Astrocyte (in vitro differentiated cells and primary cell): Measurements from ENCODE around the gene E2F1. TPM values are rescaled to one million over a fixed set of nuclear protein-coding genes. Genes with fewer than 3 reads are reported as not detected.

Experiments
- DNase-seq: peaks from one replicate; pipeline ENCODE4 v3.0.0-alpha.2; 2010; ENCODE audit warnings: low read depth
- FAIRE-seq: peaks from 2 replicates; lab custom pipeline; 2011; peaks lifted over from hg19 to GRCh38; lab: Jason Lieb, UNC
- H2AFZ ChIP-seq: 2 replicates; pipeline ENCODE4 v1.6.0; 2012; ENCODE audit warnings: low read depth, low read length, inconsistent platforms
- H3K27ac ChIP-seq: 2 replicates; pipeline ENCODE4 v1.5.1; 2011; ENCODE audit warnings: low read depth, low read length, inconsistent platforms
- H3K27me3 ChIP-seq: 2 replicates; pipeline ENCODE4 v1.6.0; 2011; ENCODE audit warnings: low read length, inconsistent platforms; ENCODE audit not compliant: insufficient read depth
- H3K36me3 ChIP-seq: 2 replicates; pipeline ENCODE4 v1.5.1; 2011; ENCODE audit warnings: low read length, inconsistent platforms; ENCODE audit not compliant: insufficient read depth
- H3K4me1 ChIP-seq: 2 replicates; pipeline ENCODE4 v1.5.1; 2011; ENCODE audit warnings: low read length, inconsistent platforms; ENCODE audit not compliant: insufficient read depth
- H3K4me2 ChIP-seq: 2 replicates; pipeline ENCODE4 v1.6.0; 2012; ENCODE audit warnings: low read length, inconsistent platforms
- H3K4me3 ChIP-seq: 2 replicates; pipeline ENCODE4 v1.5.1; 2011; ENCODE audit warnings: low read depth, mild to moderate bottlenecking, low read length, inconsistent platforms; ENCODE audit not compliant: insufficient read depth
- H3K79me2 ChIP-seq: 2 replicates; pipeline ENCODE4 v1.6.0; 2012; ENCODE audit warnings: mild to moderate bottlenecking, low read length, inconsistent platforms; ENCODE audit not compliant: insufficient read depth
- H3K9ac ChIP-seq: 2 replicates; pipeline ENCODE4 v1.6.0; 2012; ENCODE audit warnings: mild to moderate bottlenecking, low read length, inconsistent platforms
- H3K9me3 ChIP-seq: 2 replicates; pipeline ENCODE4 v1.5.1; 2012; ENCODE audit warnings: low read depth, mild to moderate bottlenecking, low read length, inconsistent platforms; ENCODE audit not compliant: insufficient read depth
- H4K20me1 ChIP-seq: 2 replicates; pipeline ENCODE4 v1.6.0; 2012; ENCODE audit warnings: low read length, inconsistent platforms; ENCODE audit not compliant: insufficient read depth
- H3K27ac Mint-ChIP-seq: one replicate; pipeline ENCODE4 v1.8.0; 2021; ENCODE audit warnings: mild to moderate bottlenecking, mixed read lengths; ENCODE audit not compliant: unreplicated experiment
- H3K27me3 Mint-ChIP-seq: one replicate; pipeline ENCODE4 v1.8.0; 2021; ENCODE audit warnings: low read depth, mixed read lengths; ENCODE audit not compliant: unreplicated experiment
- H3K36me3 Mint-ChIP-seq: one replicate; pipeline ENCODE4 v1.8.0; 2021; ENCODE audit warnings: low read depth, mixed read lengths; ENCODE audit not compliant: unreplicated experiment
- H3K4me1 Mint-ChIP-seq: one replicate; pipeline ENCODE4 v1.8.0; 2021; ENCODE audit warnings: low read depth, mixed read lengths; ENCODE audit not compliant: unreplicated experiment
- H3K4me3 Mint-ChIP-seq: one replicate; pipeline ENCODE4 v1.8.0; 2021; ENCODE audit warnings: mild to moderate bottlenecking, moderate library complexity, mixed read lengths; ENCODE audit not compliant: unreplicated experiment
- H3K9me3 Mint-ChIP-seq: one replicate; pipeline ENCODE4 v1.8.0; 2021; ENCODE audit warnings: mild to moderate bottlenecking, mixed read lengths; ENCODE audit not compliant: unreplicated experiment
- EZH2 ChIP-seq: IDR thresholded peaks from 2 replicates; pipeline ENCODE4 v1.6.1; 2012; ENCODE audit warnings: mild to moderate bottlenecking, low read length, inconsistent platforms; ENCODE audit not compliant: insufficient read depth
- total RNA-seq: library from RNA; stranded (reverse); gene quantifications from 2 replicates; pipeline ENCODE4 v1.2.1, GENCODE V29; 2021
- TF ChIP-seq, protein P1 (sequence below): IDR thresholded peaks from 2 replicates; pipeline ENCODE4 v1.5.1; 2011; ENCODE audit warnings: low read depth, mild to moderate bottlenecking, inconsistent platforms, low read length, moderate library complexity; ENCODE audit not compliant: insufficient read depth

E2F1 gene
- total RNA-seq, 1 donor from 2014 or later, result 2.3 TPM

DNA sequence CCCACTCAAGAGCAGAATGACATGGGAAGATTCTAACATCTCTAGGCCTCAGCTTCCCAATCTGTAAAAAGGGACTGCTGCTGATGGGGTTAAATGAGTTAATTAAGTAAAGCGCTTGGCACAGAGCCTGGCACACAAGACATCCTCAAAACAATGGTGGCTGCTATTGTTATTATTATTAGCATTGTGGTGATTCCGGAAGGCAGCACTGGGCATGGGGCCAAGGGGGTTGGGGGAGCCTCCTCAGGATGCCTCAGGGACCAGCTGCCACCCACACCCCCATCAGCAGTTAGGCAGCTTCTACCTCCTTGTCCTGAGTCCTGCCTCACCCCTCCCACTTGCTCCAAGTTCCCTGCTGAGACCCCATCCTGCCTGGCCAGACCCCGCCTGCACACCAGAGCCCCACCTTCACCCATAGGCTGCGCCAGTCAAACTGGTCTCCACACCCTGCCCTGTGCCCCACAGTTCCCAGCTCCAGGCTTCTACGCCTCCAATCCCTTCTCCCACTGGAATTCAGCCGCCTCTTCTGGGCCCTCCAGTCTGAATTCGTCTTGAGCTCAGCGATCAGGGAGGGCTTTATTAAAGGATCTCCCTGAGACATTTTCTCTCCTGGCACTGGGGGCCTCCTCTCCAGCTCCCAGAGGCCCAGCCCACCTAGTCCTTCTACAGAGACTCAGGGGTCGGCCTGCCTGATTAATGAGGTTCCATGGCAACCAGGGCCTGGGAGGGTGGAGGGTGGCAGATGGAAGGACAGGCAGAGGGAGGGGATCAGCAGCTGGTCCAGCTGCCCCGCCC is 1.5 kb downstream of the E2F1 start:
- Histone ChIP-seq H4K20me1 (peaks cover 28% of the 10 kb centered on the region), H3K4me2 (peak overlapping the region; percentile 85), H3K27ac (no peak overlapping the region), H3K9ac (peak overlapping the region; percentile 65), H3K4me1 (peaks cover 19% of the 10 kb centered on the region), H3K36me3 (no peaks in the 10 kb centered on the region), H3K79me2 (peaks cover 10% of the 10 kb centered on the region), H3K27me3 (no peaks in the 10 kb centered on the region), H3K9me3 (no peaks in the 10 kb centered on the region), H2AFZ (no peak overlapping the region), H3K4me3 (peak overlapping the region; percentile 53)
- Mint-ChIP-seq H3K27ac (no peak overlapping the region), H3K9me3 (no peaks in the 10 kb centered on the region), H3K4me1 (peaks cover 1% of the 10 kb centered on the region), H3K4me3 (peak overlapping the region; percentile 66), H3K36me3 (no peaks in the 10 kb centered on the region), H3K27me3 (peaks cover 7% of the 10 kb centered on the region)
- TF ChIP-seq, protein P1, sequence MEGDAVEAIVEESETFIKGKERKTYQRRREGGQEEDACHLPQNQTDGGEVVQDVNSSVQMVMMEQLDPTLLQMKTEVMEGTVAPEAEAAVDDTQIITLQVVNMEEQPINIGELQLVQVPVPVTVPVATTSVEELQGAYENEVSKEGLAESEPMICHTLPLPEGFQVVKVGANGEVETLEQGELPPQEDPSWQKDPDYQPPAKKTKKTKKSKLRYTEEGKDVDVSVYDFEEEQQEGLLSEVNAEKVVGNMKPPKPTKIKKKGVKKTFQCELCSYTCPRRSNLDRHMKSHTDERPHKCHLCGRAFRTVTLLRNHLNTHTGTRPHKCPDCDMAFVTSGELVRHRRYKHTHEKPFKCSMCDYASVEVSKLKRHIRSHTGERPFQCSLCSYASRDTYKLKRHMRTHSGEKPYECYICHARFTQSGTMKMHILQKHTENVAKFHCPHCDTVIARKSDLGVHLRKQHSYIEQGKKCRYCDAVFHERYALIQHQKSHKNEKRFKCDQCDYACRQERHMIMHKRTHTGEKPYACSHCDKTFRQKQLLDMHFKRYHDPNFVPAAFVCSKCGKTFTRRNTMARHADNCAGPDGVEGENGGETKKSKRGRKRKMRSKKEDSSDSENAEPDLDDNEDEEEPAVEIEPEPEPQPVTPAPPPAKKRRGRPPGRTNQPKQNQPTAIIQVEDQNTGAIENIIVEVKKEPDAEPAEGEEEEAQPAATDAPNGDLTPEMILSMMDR, result no peak
- no peak for TF ChIP-seq EZH2
- DNase-seq (no peak), FAIRE-seq (no peak)

DNA sequence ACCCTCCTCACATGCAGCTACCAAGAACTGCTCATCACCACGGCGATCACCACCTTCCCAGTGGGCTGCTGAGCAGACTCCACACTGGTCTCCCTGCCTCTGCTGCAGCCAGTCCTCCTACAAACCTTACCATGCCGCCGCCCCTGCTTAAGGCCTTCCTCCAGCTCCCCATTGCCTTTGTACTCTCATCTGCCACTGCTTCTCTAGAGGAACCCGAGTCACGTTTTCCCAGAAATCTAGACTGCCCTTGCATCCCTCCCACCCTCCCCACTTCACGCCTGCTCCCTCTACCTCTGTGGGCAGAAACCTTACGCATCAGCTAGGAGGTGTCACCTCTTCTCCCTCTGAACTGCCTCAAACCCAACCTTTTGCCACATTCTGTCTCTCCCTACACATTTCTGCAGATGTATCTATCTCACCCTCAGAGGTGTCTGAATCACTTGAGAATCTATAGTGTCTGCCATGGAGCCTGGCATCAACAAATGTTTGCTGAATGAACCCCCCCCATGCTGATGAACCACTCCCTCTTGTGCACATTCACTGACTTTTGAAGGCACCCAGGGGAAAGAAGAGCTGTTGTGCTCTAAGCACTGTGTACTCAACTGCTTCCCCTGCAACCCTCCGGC is 4.3 kb downstream of the E2F1 start:
- Mint-ChIP-seq H3K4me3 (no peak overlapping the region), H3K27ac (no peak overlapping the region), H3K36me3 (peaks cover 3% of the 10 kb centered on the region), H3K9me3 (no peaks in the 10 kb centered on the region), H3K4me1 (no peaks in the 10 kb centered on the region), H3K27me3 (peaks cover 9% of the 10 kb centered on the region)
- no peak overlapping the region for H3K9ac ChIP-seq
- no peak overlapping the region for H3K27ac ChIP-seq
- DNase-seq, result no peak
- no peaks in the 10 kb centered on the region for H3K36me3 ChIP-seq
- no peak overlapping the region for H3K4me3 ChIP-seq
- peaks cover 14% of the 10 kb centered on the region for H3K4me1 ChIP-seq
- peaks cover 10% of the 10 kb centered on the region for H3K79me2 ChIP-seq
- FAIRE-seq, result no peak
- H2AFZ ChIP-seq, result no peak overlapping the region
- H4K20me1 ChIP-seq, result peaks cover 28% of the 10 kb centered on the region
- H3K27me3 ChIP-seq, result no peaks in the 10 kb centered on the region
- H3K9me3 ChIP-seq, result no peaks in the 10 kb centered on the region
- no peak overlapping the region for H3K4me2 ChIP-seq
- TF ChIP-seq EZH2, result no peak
- TF ChIP-seq, protein P1, result no peak
